Measurements from ENCODE around the gene TTC39B.

- TF ChIP-seq, protein P1, sequence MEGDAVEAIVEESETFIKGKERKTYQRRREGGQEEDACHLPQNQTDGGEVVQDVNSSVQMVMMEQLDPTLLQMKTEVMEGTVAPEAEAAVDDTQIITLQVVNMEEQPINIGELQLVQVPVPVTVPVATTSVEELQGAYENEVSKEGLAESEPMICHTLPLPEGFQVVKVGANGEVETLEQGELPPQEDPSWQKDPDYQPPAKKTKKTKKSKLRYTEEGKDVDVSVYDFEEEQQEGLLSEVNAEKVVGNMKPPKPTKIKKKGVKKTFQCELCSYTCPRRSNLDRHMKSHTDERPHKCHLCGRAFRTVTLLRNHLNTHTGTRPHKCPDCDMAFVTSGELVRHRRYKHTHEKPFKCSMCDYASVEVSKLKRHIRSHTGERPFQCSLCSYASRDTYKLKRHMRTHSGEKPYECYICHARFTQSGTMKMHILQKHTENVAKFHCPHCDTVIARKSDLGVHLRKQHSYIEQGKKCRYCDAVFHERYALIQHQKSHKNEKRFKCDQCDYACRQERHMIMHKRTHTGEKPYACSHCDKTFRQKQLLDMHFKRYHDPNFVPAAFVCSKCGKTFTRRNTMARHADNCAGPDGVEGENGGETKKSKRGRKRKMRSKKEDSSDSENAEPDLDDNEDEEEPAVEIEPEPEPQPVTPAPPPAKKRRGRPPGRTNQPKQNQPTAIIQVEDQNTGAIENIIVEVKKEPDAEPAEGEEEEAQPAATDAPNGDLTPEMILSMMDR (IDR thresholded peaks at IDR 0.05; ENCODE audit: control extremely low read depth in 1 of 3, insufficient read depth in 1 of 3, low read depth in 1 of 3, low read length in 3 of 3): no peak
- TF ChIP-seq RAD21 (IDR thresholded peaks at IDR 0.05 in 1 of 2, conservative IDR thresholded peaks at IDR 0.05 in 1 of 2; ENCODE audit: low read depth in 2 of 2, low read length in 2 of 2): no peak
- no peak for TF ChIP-seq BACH1 (IDR thresholded peaks at IDR 0.05; ENCODE audit: low read length)
- no peak for TF ChIP-seq GABPA (IDR thresholded peaks at IDR 0.05; ENCODE audit: borderline replicate concordance, insufficient read depth, low read length)
- TF ChIP-seq ATF2 (IDR thresholded peaks at IDR 0.05; ENCODE audit: low read length): no peak
- TF ChIP-seq POLR2AphosphoS5 (IDR thresholded peaks at IDR 0.05; ENCODE audit: low read depth, low read length): no peak
- no peak for TF ChIP-seq RFX5 (IDR thresholded peaks at IDR 0.05; ENCODE audit: borderline replicate concordance, low read depth, low read length)
Observed at GRCh38 chr9:15133488-15133887, 173.5 kb downstream of the TTC39B start.

Data from H1 (cell line).